Esophagus muscularis mucosa (tissue), 4 donors: ENCODE measurements around the gene GCN1. TPM values are rescaled to one million over a fixed set of nuclear protein-coding genes. Genes with fewer than 3 reads are reported as not detected.
A peak's percentile ranks its signal among the peaks of the same experiment; 100 is the strongest.

Experiments used
- DNase-seq: peaks from one replicate; pipeline ENCODE4 v3.0.0-alpha.2; 2017; ENCODE audit errors: extremely low spot score
- H3K27ac ChIP-seq, 4 donors: fragments of 200-600 bp; sonication (generic); replicated peaks in 1 of 4; 1 replicate in 3 of 4; 2 replicates in 1 of 4; pipeline ENCODE4 v1.5.1; 2016 to 2019; ENCODE audit warnings: mild to moderate bottlenecking in 1 of 4
- H3K27me3 ChIP-seq, 4 donors: fragments of 200-600 bp; sonication (generic); one replicate each; pipeline versions ENCODE4 v1.5.1 to v1.6.0; 2016 to 2019
- H3K36me3 ChIP-seq, 4 donors: fragments of 200-600 bp; sonication (generic); one replicate each; pipeline ENCODE4 v1.5.1; 2016 to 2019
- H3K4me1 ChIP-seq, 4 donors: fragments of 200-600 bp; sonication (generic); one replicate each; pipeline ENCODE4 v1.5.1; 2016 to 2019
- H3K4me3 ChIP-seq, 4 donors: fragments of 200-600 bp; sonication (generic); 1 replicate in 2 of 4; 2 replicates in 2 of 4; pipeline ENCODE4 v1.5.1; 2016 to 2019; ENCODE audit warnings: mild to moderate bottlenecking in 4 of 4, moderate library complexity in 1 of 4
- H3K9me3 ChIP-seq, 4 donors: fragments of 200-600 bp; sonication (generic); 1 replicate in 3 of 4; 2 replicates in 1 of 4; pipeline ENCODE4 v1.5.1; 2016 to 2019
- EP300 ChIP-seq: sonication (generic); formaldehyde crosslinking; IDR thresholded peaks from one replicate; pipeline ENCODE4 v1.6.1; 2017; ENCODE audit warnings: antibody characterized with exemption
- POLR2A ChIP-seq: fragments of 450-650 bp; IDR thresholded peaks from one replicate; pipeline ENCODE4 v1.6.1; 2017; ENCODE audit warnings: antibody characterized with exemption, moderate library complexity, mild to moderate bottlenecking, low read depth
- POLR2AphosphoS5 ChIP-seq, 2 donors: sonication (generic); formaldehyde crosslinking; IDR thresholded peaks; one replicate each; pipeline ENCODE4 v1.6.1; 2017; ENCODE audit warnings: antibody characterized with exemption in 2 of 2
- WGBS: methylation state at CpG from one replicate; pipeline ENCODE4 v1.1.5; 2018; 5-methylcytosine and 5-hydroxymethylcytosine counted together
- intact Hi-C: fragments of 100-400 bp; cut with DNase I; formaldehyde crosslinking; loops from one replicate; pipeline ENCODE4 v1.15.1; 2023
- total RNA-seq, 4 donors: library from RNA; depleted of rRNA; stranded (reverse); fragments of >200 nt; gene quantifications; one replicate each; pipeline versions ENCODE4 v1.1.0 to v1.2.1, GENCODE V29; 2016
- TF ChIP-seq, protein P1 (sequence below), 3 experiments: fragments of 200-600 bp in 2 of 3; fragments of 450-650 bp in 1 of 3; sonication (generic) in 2 of 3; IDR thresholded peaks; one replicate each; pipeline ENCODE4 v1.5.1; 2017 to 2019; ENCODE audit warnings: antibody characterized with exemption in 3 of 3, mild to moderate bottlenecking in 2 of 3, moderate library complexity in 1 of 3

GCN1 gene
- total RNA-seq, 4 donors from 2014 or later = 38.6 to 94.6 (median 49.3) TPM

DNA sequence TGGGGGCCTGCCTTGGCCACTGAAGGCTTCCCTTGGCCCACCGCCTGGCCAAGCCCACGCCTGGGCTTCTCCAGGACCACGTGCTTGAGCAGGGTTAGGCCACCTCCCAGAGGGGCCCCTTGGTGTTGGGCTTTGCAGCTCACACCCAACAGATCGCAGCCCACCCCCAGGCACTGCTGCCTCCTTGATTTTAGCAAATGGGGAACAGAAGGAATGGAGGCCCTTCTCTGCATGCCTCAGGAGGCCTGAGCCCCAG is 101.3 kb downstream of the GCN1 start:
- intact Hi-C loops = no loop called here
- H3K4me3 ChIP-seq = no peak overlapping the region
- no peak overlapping the region for H3K27ac ChIP-seq
- peaks cover 0 to 28% (median 9%) of the 10 kb centered on the region in 4 donors for H3K4me1 ChIP-seq
- DNase-seq = no peak
- TF ChIP-seq, protein P1, sequence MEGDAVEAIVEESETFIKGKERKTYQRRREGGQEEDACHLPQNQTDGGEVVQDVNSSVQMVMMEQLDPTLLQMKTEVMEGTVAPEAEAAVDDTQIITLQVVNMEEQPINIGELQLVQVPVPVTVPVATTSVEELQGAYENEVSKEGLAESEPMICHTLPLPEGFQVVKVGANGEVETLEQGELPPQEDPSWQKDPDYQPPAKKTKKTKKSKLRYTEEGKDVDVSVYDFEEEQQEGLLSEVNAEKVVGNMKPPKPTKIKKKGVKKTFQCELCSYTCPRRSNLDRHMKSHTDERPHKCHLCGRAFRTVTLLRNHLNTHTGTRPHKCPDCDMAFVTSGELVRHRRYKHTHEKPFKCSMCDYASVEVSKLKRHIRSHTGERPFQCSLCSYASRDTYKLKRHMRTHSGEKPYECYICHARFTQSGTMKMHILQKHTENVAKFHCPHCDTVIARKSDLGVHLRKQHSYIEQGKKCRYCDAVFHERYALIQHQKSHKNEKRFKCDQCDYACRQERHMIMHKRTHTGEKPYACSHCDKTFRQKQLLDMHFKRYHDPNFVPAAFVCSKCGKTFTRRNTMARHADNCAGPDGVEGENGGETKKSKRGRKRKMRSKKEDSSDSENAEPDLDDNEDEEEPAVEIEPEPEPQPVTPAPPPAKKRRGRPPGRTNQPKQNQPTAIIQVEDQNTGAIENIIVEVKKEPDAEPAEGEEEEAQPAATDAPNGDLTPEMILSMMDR (IDR thresholded peaks at IDR 0.05) = no peak
- TF ChIP-seq POLR2AphosphoS5 (IDR thresholded peaks at IDR 0.05) = no peak
- TF ChIP-seq POLR2A = no peak
- no peak for TF ChIP-seq EP300
- no peaks in the 10 kb centered on the region for H3K27me3 ChIP-seq
- H3K9me3 ChIP-seq = no peaks in the 10 kb centered on the region
- 84% methylated on average over 4 of the region's 4 CpGs for WGBS
- peaks cover 20 to 62% (median 54%) of the 10 kb centered on the region in 4 donors for H3K36me3 ChIP-seq

DNA sequence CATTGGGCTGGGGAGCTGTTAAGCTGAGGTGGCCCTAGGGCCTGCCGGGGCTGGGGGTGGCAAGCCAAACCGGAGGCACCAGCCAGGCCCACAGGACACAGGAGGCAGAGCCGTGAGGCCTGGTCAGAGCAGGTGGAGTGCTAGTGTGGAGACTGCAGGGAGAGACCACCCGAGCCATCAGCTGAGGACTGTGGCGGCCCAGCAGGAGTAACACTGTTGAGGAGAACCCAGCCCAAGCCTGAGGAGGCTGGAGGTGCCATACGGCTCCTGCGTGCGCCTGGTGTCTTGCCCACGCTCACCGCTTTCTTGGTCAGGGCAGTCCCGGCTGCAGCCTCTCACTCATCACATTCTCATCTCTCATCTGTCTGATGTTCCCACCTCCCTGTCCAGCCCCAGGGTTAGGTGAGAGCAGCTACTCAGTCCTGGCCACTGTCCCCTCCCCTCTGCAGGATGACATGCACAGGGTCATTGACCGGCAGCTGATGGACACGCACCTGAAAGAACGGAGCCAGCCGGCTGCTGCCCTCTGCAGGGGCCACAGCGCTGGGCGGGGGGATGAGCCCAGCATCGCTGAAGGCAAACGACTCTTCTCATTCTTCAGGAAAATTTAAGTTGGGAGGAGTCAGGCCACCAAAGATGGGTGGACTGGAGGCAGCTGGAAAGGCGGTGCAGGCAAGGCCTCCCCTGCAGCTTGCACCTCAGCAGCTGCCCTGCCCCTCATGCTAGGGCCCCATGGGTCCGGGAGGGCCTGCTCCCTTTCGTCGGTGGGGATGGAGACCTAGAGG is 101.8 kb downstream of the GCN1 start:
- intact Hi-C loops = no loop called here
- H3K9me3 ChIP-seq = no peaks in the 10 kb centered on the region
- 83% methylated on average over 17 of the region's 23 CpGs for WGBS

DNA sequence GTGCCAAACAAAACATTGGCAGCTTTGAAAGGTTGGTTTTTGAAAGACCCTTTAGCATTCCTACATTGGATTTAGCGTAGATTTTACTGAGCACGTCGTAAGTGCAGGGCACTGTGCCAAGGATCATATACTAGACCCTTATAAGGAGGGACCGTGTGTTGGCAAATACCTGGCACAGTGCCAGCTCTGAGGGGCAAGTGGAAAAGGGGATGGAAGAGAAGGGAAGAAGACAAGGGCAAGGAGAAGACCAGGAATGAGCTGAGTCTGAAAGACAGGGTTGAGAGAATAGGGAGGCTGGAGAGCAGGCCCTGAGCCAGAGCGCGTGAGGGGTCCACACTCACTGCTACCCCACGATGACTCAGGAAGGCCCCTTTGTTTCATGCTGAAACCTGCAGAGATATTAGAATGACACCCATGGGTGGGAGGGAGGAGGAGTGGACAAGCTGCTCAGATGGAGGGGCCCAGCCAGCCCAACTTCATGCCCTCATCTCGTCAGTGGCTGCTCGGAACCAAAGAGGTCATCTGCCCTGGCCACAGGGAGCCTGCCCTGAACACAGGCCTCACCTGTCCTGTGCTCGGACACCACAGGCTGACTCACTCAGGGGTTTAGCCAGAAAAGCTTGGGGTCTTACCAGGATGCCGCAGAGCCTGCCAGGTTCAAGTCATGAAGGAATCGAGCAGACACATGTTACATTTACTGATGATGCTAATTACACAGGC is 103.0 kb downstream of the GCN1 start:
- no peaks in the 10 kb centered on the region for H3K9me3 ChIP-seq
- peaks cover 6 to 45% (median 38%) of the 10 kb centered on the region in 4 donors for H3K36me3 ChIP-seq
- DNase-seq = no peak
- peaks cover 6 to 36% (median 20%) of the 10 kb centered on the region in 4 donors for H3K4me1 ChIP-seq
- peak in 1 of 2 donors; percentile 69 for TF ChIP-seq POLR2AphosphoS5 (IDR thresholded peaks at IDR 0.05)
- TF ChIP-seq POLR2A = no peak
- H3K27ac ChIP-seq = no peak overlapping the region
- no peak overlapping the region for H3K4me3 ChIP-seq
- intact Hi-C loops = no loop called here
- 70% methylated on average over 12 of the region's 12 CpGs for WGBS
- H3K27me3 ChIP-seq = no peaks in the 10 kb centered on the region

More for the DNA sequence above, 101.8 kb downstream of the GCN1 start:
- DNase-seq = no peak
- Histone ChIP-seq H3K36me3 (peaks cover 17 to 57% (median 50%) of the 10 kb centered on the region in 4 donors), H3K4me3 (no peak overlapping the region), H3K27me3 (no peaks in the 10 kb centered on the region), H3K27ac (no peak overlapping the region), H3K4me1 (peaks cover 0 to 29% (median 10%) of the 10 kb centered on the region in 4 donors)
- TF ChIP-seq POLR2AphosphoS5 (IDR thresholded peaks at IDR 0.05) = no peak
- TF ChIP-seq EP300 = no peak
- TF ChIP-seq POLR2A = no peak
- TF ChIP-seq, protein P1 (IDR thresholded peaks at IDR 0.05) = no peak

DNA sequence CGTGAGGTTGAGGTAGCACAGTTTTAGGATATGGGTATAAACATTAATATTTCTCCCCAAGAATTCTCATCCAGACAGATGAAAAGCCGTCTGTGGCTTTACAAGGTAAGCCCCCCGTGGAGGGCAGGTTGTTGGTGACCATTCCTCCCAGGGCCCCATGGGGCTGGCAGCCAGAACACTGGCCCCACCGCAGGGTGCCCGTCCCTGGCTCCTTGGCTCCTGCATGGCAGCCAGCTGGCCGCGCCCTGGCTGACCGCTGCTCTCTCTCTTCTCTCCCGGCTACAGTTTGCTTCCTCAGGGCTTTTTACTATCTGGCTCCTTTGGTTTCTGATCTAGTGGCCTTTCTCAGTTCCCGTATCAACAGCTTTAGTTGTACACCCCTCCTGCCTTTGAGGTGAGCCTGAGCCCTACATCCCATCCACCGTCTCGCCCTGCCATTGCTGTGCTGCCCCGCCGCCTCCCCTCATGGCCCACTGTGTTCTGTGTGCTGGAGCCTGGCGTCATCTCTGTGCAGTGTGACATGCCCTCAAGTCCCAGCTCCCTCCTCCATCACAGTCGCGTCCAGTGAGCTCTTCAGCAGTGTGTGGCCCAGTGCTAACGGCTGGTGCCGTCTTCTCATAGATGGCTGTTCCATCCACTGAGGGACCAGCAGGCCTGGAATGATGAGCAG is 103.8 kb downstream of the GCN1 start:
- intact Hi-C loops = no loop called here
- no peaks in the 10 kb centered on the region for H3K9me3 ChIP-seq
- DNase-seq = no peak
- H3K27ac ChIP-seq = no peak overlapping the region
- TF ChIP-seq POLR2A = no peak
- TF ChIP-seq, protein P1 (IDR thresholded peaks at IDR 0.05) = no peak
- TF ChIP-seq EP300 = no peak
- no peak for TF ChIP-seq POLR2AphosphoS5 (IDR thresholded peaks at IDR 0.05)
- 88% methylated on average over 18 of the region's 19 CpGs for WGBS
- no peaks in the 10 kb centered on the region for H3K27me3 ChIP-seq
- H3K4me3 ChIP-seq = no peak overlapping the region
- peaks cover 0 to 37% (median 30%) of the 10 kb centered on the region in 4 donors for H3K36me3 ChIP-seq
- H3K4me1 ChIP-seq = peaks cover 11 to 36% (median 23%) of the 10 kb centered on the region in 4 donors

DNA sequence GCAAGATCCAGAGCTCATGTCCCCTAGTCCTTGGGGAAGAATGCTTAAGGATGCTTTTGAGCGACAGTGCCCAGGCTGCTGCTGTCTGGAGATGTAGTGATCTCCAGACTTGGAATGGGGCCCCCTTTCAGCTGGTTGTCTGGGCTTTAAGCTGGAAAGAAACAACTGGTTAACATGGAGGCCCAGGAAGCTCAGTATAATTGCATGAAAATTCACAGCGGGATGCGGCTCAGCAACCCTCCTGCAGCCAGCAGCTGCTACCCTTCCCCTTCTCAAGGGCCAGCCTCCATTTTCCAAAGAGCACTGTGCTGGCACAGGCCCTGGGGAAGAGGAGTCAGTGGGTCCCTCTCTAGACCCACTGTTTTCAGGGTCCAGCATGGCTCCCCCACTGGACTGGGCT is 104.3 kb downstream of the GCN1 start:
- Histone ChIP-seq H3K4me1 (peaks cover 11 to 36% (median 23%) of the 10 kb centered on the region in 4 donors), H3K27ac (no peak overlapping the region), H3K9me3 (no peaks in the 10 kb centered on the region), H3K27me3 (no peaks in the 10 kb centered on the region), H3K36me3 (peaks cover 0 to 32% (median 27%) of the 10 kb centered on the region in 4 donors), H3K4me3 (no peak overlapping the region)
- intact Hi-C loops = no loop called here
- WGBS = 86% methylated on average over 1 of the region's 3 CpGs
- no peak for TF ChIP-seq POLR2A
- TF ChIP-seq, protein P1 (IDR thresholded peaks at IDR 0.05) = no peak
- no peak for TF ChIP-seq POLR2AphosphoS5 (IDR thresholded peaks at IDR 0.05)
- TF ChIP-seq EP300 = no peak
- DNase-seq = no peak
